ENCODE measurements around the gene RASAL3. TPM values are rescaled to one million over a fixed set of nuclear protein-coding genes. Genes with fewer than 3 reads are reported as not detected.

RASAL3 gene
- total and polyA plus RNA-seq, 2 of the 8 experiments (the other 6 are each of a cell fraction or from before 2014, with no cell fraction given): 0.19 to 0.63 TPM

DNA sequence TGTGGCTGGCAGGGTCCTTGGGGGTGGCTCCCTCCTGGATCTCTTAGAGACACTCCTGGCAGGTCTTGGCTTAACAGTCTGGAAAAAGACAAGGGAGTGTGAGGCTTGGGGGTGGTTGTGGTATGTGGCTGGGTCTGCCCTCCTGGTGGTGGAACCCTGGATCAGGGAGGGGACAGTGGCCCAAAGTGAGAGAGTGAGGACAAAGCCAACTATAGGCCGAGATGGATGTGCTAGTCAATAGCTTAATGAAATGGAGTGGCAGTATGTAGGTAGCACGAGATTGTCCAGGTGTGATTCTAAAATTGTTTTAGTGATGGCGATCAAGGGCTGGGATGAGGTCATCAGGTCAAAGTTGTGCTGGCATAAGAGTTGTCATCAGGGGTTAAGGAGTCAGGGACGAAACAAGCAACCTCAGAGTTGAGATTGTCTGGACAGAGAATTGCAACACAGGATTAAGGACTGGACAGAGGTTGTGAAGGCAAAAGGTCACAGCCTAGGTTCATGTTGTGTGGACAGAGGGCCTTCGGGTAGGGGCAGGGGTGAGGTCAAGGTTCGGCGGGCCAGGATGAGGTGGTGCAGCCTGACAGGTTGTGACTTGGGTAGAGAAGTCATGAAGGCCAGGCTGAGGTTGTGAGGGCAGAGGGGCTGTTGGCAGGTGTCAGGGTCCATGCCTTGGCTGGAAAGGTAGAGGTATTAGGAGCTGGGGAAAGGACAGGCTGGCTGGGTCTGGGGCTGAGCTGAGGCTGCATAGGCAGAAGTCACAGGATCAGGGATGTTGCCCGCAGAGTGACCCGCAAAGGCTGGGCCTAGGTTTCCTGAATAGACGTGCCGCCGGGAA, 4.5 kb upstream of the RASAL3 start:
- Histone ChIP-seq H3K27ac (ENCODE audit: low read depth, low read length) (no peak overlapping the region), H3K36me3 (ENCODE audit: control insufficient read depth in 2 of 4, insufficient read depth in 4 of 4, low read length in 3 of 4) (no peaks in the 10 kb centered on the region), H3K14ac (ENCODE audit: insufficient read length) (no peak overlapping the region), H2BK120ac (replicated peaks; ENCODE audit: low read depth, low read length) (no peak overlapping the region), H3K23ac (ENCODE audit: insufficient read length) (no peak overlapping the region), H2BK15ac (ENCODE audit: low read length) (no peak overlapping the region), H3K27me3 (replicated peaks in 1 of 4; ENCODE audit: control insufficient read depth in 3 of 4, extremely low read depth in 1 of 4, insufficient read depth in 3 of 4, low read length in 3 of 4) (peaks cover 15 to 29% (median 23%) of the 10 kb centered on the region in 4 experiments), H3K79me1 (ENCODE audit: low read depth, low read length) (no peaks in the 10 kb centered on the region), H4K5ac (ENCODE audit: insufficient read length, low read depth, low read length) (no peak overlapping the region), H3K4ac (replicated peaks; ENCODE audit: insufficient read length, low read depth, low read length) (no peak overlapping the region), H4K20me1 (replicated peaks in 1 of 2; ENCODE audit: control insufficient read depth in 1 of 2, insufficient read depth in 2 of 2, low read length in 2 of 2) (peaks cover 3 to 8% of the 10 kb centered on the region in 2 experiments), H3K56ac (replicated peaks; ENCODE audit: insufficient read length, low read depth, low read length) (no peak overlapping the region), H3K9me3 (ENCODE audit: insufficient read depth in 2 of 2, low read depth in 1 of 2, low read length in 1 of 2) (peaks cover 2 to 7% of the 10 kb centered on the region in 2 experiments; a peak in 1 of 4 replicates), H3K4me1 (replicated peaks in 1 of 4; ENCODE audit: control insufficient read depth in 3 of 4, insufficient read depth in 4 of 4, low read length in 3 of 4) (peaks cover 0 to 5% (median 3%) of the 10 kb centered on the region in 4 experiments; a peak in 2 of 7 replicates), H3K4me2 (ENCODE audit: insufficient read depth in 1 of 2, low read depth in 2 of 2, low read length in 2 of 2) (peak overlapping the region; percentile 31 to 86; a peak in 3 of 4 replicates), H2BK20ac (ENCODE audit: low read length) (no peak overlapping the region), H3K18ac (ENCODE audit: extremely low read depth, low read length) (no peak overlapping the region), H2BK12ac (ENCODE audit: low read depth, low read length) (no peak overlapping the region), H4K8ac (ENCODE audit: extremely low read depth, insufficient read depth, low read length) (0 out of 2 replicates have a peak overlapping the region, but pooled peaks have one; percentile 31), H2BK5ac (ENCODE audit: low read depth, low read length) (no peak overlapping the region), H2AK5ac (ENCODE audit: low read depth, low read length) (no peak overlapping the region), H3K4me3 (ENCODE audit: extremely low read depth in 1 of 4, insufficient read depth in 2 of 4, low read depth in 3 of 4, low read length in 4 of 4) (peak overlapping the region in 2 of 4 experiments; percentile 23 to 57; a peak in 3 of 8 replicates), H3K23me2 (ENCODE audit: low read depth, low read length) (peaks cover 2% of the 10 kb centered on the region; the same call in 1 of the 2 replicates), H3K79me2 (ENCODE audit: control insufficient read depth in 1 of 2, insufficient read depth in 2 of 2, low read length in 2 of 2) (no peaks in the 10 kb centered on the region), H2AFZ (ENCODE audit: low read length) (no peak overlapping the region), H3K9ac (replicated peaks in 1 of 4; ENCODE audit: extremely low read depth in 1 of 4, low read depth in 3 of 4, low read length in 3 of 4) (no peak overlapping the region), H4K91ac (replicated peaks; ENCODE audit: insufficient read length, low read length) (no peak overlapping the region)
- ChIA-PET CTCF (ENCODE audit: partially characterized antibody) (interaction anchor here (1.0 to 1.7 kb wide), 2 partner anchors 49 to 87 kb away, joined by 4 to 5 read pairs; partner anchors contain the start of gene AKAP8L), POLR2A (ENCODE audit: partially characterized antibody) (no interaction called here)
- DNase-seq (ENCODE audit: low read depth in 1 of 2, low spot score in 2 of 2) (no peak), FAIRE-seq (no peak)
- 78% methylated on average over 12 of the region's 12 CpGs; no CpG with 5 or more reads in 1 of the 2 experiments for WGBS, 2 experiments (ENCODE audit: extremely low coverage in 1 of 2, insufficient coverage in 1 of 2, insufficient read length in 1 of 2, insufficient replicate concordance in 2 of 2, low coverage in 1 of 2, low lambda C conversion rate in 2 of 2, missing lambda C conversion rate in 1 of 2)
- no peak for TF ChIP-seq CTBP2 (IDR thresholded peaks at IDR 0.05; ENCODE audit: borderline replicate concordance, insufficient read depth, insufficient read length, low read length)
- TF ChIP-seq TCF12 (IDR thresholded peaks at IDR 0.05; ENCODE audit: low read depth, low read length): no peak
- TF ChIP-seq RNF2 (IDR thresholded peaks at IDR 0.05; ENCODE audit: borderline replicate concordance, low read depth, low read length, missing control alignments, poor library complexity, severe bottlenecking): no peak
- no peak for TF ChIP-seq BACH1 (IDR thresholded peaks at IDR 0.05; ENCODE audit: low read length)
- no peak for TF ChIP-seq CHD2 (IDR thresholded peaks at IDR 0.05; ENCODE audit: low read length)
- no peak for TF ChIP-seq CEBPB (IDR thresholded peaks at IDR 0.05; ENCODE audit: low read depth, low read length)

Measured in H1 (cell line).